CD14-positive monocyte (primary cell): ENCODE data around the gene OR9Q1. TPM values are rescaled to one million over a fixed set of nuclear protein-coding genes. Genes with fewer than 3 reads are reported as not detected.

Experiments used
- DNase-seq, 3 donors: peaks; one replicate each; pipeline ENCODE4 v3.0.0-alpha.2; 2011 to 2022
- H2AFZ ChIP-seq: 2 replicates; pipeline ENCODE4 v1.6.0; 2012; ENCODE audit warnings: mild to moderate bottlenecking, low read depth, low read length, inconsistent platforms; ENCODE audit not compliant: insufficient read depth, poor library complexity, severe bottlenecking
- H3K27ac ChIP-seq, 2 donors: 1 replicate in 1 of 2; 2 replicates in 1 of 2; pipeline ENCODE4 v1.5.1; 2012 to 2013; ENCODE audit warnings: low read length in 2 of 2, control low read depth in 1 of 2, inconsistent platforms in 1 of 2, low read depth in 1 of 2, mild to moderate bottlenecking in 1 of 2
- H3K27me3 ChIP-seq, 2 donors: one replicate each; pipeline versions ENCODE4 v1.6.0 to v1.6.1; 2011 to 2013; ENCODE audit warnings: low read length in 2 of 2; ENCODE audit not compliant: control insufficient read depth in 2 of 2, insufficient read depth in 2 of 2
- H3K36me3 ChIP-seq, 2 donors: replicated peaks in 1 of 2; 1 replicate in 1 of 2; 2 replicates in 1 of 2; pipeline versions ENCODE4 v1.5.1 to v1.6.1; 2012 to 2013; ENCODE audit warnings: low read length in 2 of 2, control low read depth in 1 of 2, inconsistent platforms in 1 of 2, mild to moderate bottlenecking in 1 of 2; ENCODE audit not compliant: insufficient read depth in 2 of 2, control insufficient read depth in 1 of 2
- H3K4me1 ChIP-seq, 2 donors: 1 replicate in 1 of 2; 2 replicates in 1 of 2; pipeline versions ENCODE4 v1.5.1 to v1.6.1; 2012 to 2013; ENCODE audit warnings: low read length in 2 of 2, control low read depth in 1 of 2, inconsistent platforms in 1 of 2, mild to moderate bottlenecking in 1 of 2, moderate library complexity in 1 of 2; ENCODE audit not compliant: insufficient read depth in 2 of 2, control insufficient read depth in 1 of 2
- H3K4me2 ChIP-seq: replicated peaks from 2 replicates; pipeline ENCODE3; 2012; ENCODE audit warnings: low read length, moderate library complexity, mild to moderate bottlenecking; ENCODE audit not compliant: poor library complexity, severe bottlenecking; ENCODE audit errors: extremely low read depth
- H3K4me3 ChIP-seq, 3 experiments: fragments of 200-600 bp in 1 of 3; sonication (generic) in 1 of 3; replicated peaks in 1 of 3; 1 replicate in 2 of 3; 2 replicates in 1 of 3; pipeline ENCODE4 v1.5.1; 2011 to 2013; ENCODE audit warnings: low read length in 3 of 3, mild to moderate bottlenecking in 3 of 3, control low read depth in 2 of 3, low read depth in 2 of 3, inconsistent platforms in 1 of 3, moderate library complexity in 1 of 3
- H3K79me2 ChIP-seq: 2 replicates; pipeline ENCODE4 v1.6.0; 2012; ENCODE audit warnings: mild to moderate bottlenecking, control low read depth, inconsistent platforms, low read length, moderate library complexity; ENCODE audit not compliant: insufficient read depth
- H3K9ac ChIP-seq: 2 replicates; pipeline ENCODE4 v1.6.0; 2017; ENCODE audit warnings: low read length, mild to moderate bottlenecking; ENCODE audit not compliant: insufficient read depth, poor library complexity, severe bottlenecking
- H3K9me3 ChIP-seq, 2 donors: replicated peaks in 1 of 2; 1 replicate in 1 of 2; 2 replicates in 1 of 2; pipeline versions ENCODE4 v1.5.1 to v1.6.1; 2012 to 2013; ENCODE audit warnings: low read length in 2 of 2, control low read depth in 1 of 2; ENCODE audit not compliant: control insufficient read depth in 1 of 2, insufficient read depth in 1 of 2
- H4K20me1 ChIP-seq: 2 replicates; pipeline ENCODE4 v1.6.0; 2012; ENCODE audit warnings: mild to moderate bottlenecking, low read length, control low read depth, moderate library complexity; ENCODE audit not compliant: insufficient read depth
- H3K27ac Mint-ChIP-seq, 7 donors: one replicate each; pipeline ENCODE4 v1.8.0; 2020; ENCODE audit warnings: mild to moderate bottlenecking in 7 of 7, mixed read lengths in 7 of 7, moderate library complexity in 6 of 7, inconsistent platforms in 2 of 7
- H3K27me3 Mint-ChIP-seq, 3 donors: one replicate each; pipeline ENCODE4 v1.8.0; 2021 to 2022; ENCODE audit warnings: low read depth in 3 of 3, mild to moderate bottlenecking in 3 of 3, mixed read lengths in 3 of 3, moderate library complexity in 3 of 3, inconsistent platforms in 1 of 3
- H3K36me3 Mint-ChIP-seq, 2 donors: one replicate each; pipeline ENCODE4 v1.8.0; 2020; ENCODE audit warnings: mixed read lengths in 2 of 2, inconsistent platforms in 1 of 2, mild to moderate bottlenecking in 1 of 2
- H3K4me1 Mint-ChIP-seq: one replicate; pipeline ENCODE4 v1.8.0; 2020; ENCODE audit warnings: mild to moderate bottlenecking, mixed read lengths
- H3K4me3 Mint-ChIP-seq, 2 donors: one replicate each; pipeline ENCODE4 v1.8.0; 2020; ENCODE audit warnings: mild to moderate bottlenecking in 2 of 2, mixed read lengths in 2 of 2, moderate library complexity in 1 of 2
- H3K9me3 Mint-ChIP-seq, 7 donors: one replicate each; pipeline ENCODE4 v1.8.0; 2020 to 2022; ENCODE audit warnings: mixed read lengths in 7 of 7, mild to moderate bottlenecking in 6 of 7, moderate library complexity in 6 of 7, inconsistent platforms in 2 of 7
- WGBS: methylation state at CpG from one replicate; pipeline ENCODE4 v1.1.5; 2013; ENCODE audit warnings: missing lambda C conversion rate; ENCODE audit not compliant: insufficient coverage; 5-methylcytosine and 5-hydroxymethylcytosine counted together
- intact Hi-C, 2 donors: fragments of 100-400 bp; cut with micrococcal nuclease; formaldehyde crosslinking; loops; one replicate each; pipeline versions ENCODE4 v1.15.0 to v1.15.1; 2023
- polyA plus RNA-seq, 3 donors: library from polyadenylated mRNA; depleted of rRNA in 1 of 3; unstranded in 2 of 3; stranded (reverse) in 1 of 3; fragments of 300-500 nt in 2 of 3; fragments of >200 nt in 1 of 3; fragmentation: Illumina TruSeq in 2 of 3; gene quantifications; 1 replicate in 2 of 3; 2 replicates in 1 of 3; pipeline ENCODE4 v1.2.3, GENCODE V29; 2012 to 2021
- TF ChIP-seq, protein P1 (sequence below): fragments of 200-600 bp; IDR thresholded peaks from one replicate; pipeline ENCODE4 v1.8.0; 2022; ENCODE audit warnings: antibody characterized with exemption, mild to moderate bottlenecking

The OR9Q1 gene
- polyA plus RNA-seq, 3 donors: not detected

DNA sequence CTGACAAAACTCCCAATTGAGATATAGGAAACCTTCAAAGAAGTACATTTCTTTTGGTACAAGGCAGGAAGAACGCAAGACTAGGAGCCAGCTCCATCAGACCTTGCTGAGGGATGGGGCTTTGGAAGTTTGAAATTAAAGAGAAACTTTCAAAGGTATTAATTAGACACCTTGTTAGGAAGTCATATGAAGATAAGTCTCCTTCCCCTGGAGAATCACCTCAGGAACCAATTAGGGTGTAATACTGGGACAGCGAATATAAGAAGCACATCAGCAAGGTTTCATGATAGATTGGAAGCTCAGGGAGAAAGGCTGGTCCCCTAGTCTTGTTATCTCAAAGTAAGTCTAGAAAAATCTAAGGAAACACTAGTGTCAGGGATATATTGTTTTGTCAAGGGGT lies 165.1 kb downstream of the OR9Q1 start, which contains the start of gene OR9Q2:
TSS of gene OR9Q2 (plus strand) at position 301 of the 400 bp plus-strand sequence. CDS start 1,421 bp downstream, outside the sequence.
- Mint-ChIP-seq H3K27ac (no peak within 1 kb of the TSS), H3K9me3 (peaks cover 0 to 2% (median 0%) of the 10 kb centered on the region in 7 donors), H3K4me3 (no peak within 1 kb of the TSS), H3K4me1 (no peaks in the 10 kb centered on the region), H3K36me3 (no peaks in the 10 kb centered on the region), H3K27me3 (peaks cover 1 to 5% (median 3%) of the 10 kb centered on the region in 3 donors)
- TF ChIP-seq, protein P1, sequence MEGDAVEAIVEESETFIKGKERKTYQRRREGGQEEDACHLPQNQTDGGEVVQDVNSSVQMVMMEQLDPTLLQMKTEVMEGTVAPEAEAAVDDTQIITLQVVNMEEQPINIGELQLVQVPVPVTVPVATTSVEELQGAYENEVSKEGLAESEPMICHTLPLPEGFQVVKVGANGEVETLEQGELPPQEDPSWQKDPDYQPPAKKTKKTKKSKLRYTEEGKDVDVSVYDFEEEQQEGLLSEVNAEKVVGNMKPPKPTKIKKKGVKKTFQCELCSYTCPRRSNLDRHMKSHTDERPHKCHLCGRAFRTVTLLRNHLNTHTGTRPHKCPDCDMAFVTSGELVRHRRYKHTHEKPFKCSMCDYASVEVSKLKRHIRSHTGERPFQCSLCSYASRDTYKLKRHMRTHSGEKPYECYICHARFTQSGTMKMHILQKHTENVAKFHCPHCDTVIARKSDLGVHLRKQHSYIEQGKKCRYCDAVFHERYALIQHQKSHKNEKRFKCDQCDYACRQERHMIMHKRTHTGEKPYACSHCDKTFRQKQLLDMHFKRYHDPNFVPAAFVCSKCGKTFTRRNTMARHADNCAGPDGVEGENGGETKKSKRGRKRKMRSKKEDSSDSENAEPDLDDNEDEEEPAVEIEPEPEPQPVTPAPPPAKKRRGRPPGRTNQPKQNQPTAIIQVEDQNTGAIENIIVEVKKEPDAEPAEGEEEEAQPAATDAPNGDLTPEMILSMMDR: no peak
- H3K4me1 ChIP-seq: no peaks in the 10 kb centered on the region
- H3K9me3 ChIP-seq: no peaks in the 10 kb centered on the region
- H3K4me3 ChIP-seq: no peak within 1 kb of the TSS
- no peak within 1 kb of the TSS for H3K9ac ChIP-seq
- no peak within 1 kb of the TSS for H2AFZ ChIP-seq
- intact Hi-C loops: no loop called here
- H3K27me3 ChIP-seq: no peaks in the 10 kb centered on the region
- H3K27ac ChIP-seq: no peak within 1 kb of the TSS
- DNase-seq: no peak
- H3K4me2 ChIP-seq: no peak within 1 kb of the TSS
- no peaks in the 10 kb centered on the region for H3K79me2 ChIP-seq
- H3K36me3 ChIP-seq: no peaks in the 10 kb centered on the region
- WGBS: no CpG with 5 or more reads among the region's 2 CpGs
- no peaks in the 10 kb centered on the region for H4K20me1 ChIP-seq

DNA sequence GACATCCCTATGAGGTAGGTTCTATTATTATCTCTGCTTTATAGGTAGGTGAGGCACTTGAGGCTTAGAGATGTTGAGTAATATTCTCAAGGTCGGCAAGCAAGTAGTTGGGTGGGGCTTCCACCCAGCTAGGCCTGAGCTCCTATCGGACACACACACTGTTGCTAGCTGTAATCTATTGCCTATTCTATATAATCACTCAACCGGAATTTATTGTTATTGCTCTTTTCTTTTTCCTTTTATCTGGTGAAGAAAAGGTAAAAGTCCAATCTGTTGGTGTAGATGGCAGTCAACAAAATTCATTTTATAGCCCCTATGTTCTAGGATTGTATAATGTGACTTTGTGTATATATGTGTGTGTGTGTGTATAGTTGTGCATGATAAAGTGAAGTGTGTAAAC lies 168.5 kb downstream of the OR9Q1 start:
- no peak overlapping the region for H3K4me3 ChIP-seq
- Mint-ChIP-seq H3K36me3 (no peaks in the 10 kb centered on the region), H3K4me1 (no peaks in the 10 kb centered on the region), H3K9me3 (peaks cover 0 to 5% (median 2%) of the 10 kb centered on the region in 7 donors), H3K27me3 (peaks cover 1 to 5% (median 2%) of the 10 kb centered on the region in 3 donors), H3K4me3 (no peak overlapping the region), H3K27ac (no peak overlapping the region)
- H3K79me2 ChIP-seq: no peaks in the 10 kb centered on the region
- no peak overlapping the region for H3K4me2 ChIP-seq
- H3K27me3 ChIP-seq: no peaks in the 10 kb centered on the region
- H3K9me3 ChIP-seq: no peaks in the 10 kb centered on the region
- no peak overlapping the region for H2AFZ ChIP-seq
- H3K27ac ChIP-seq: no peak overlapping the region
- TF ChIP-seq, protein P1: no peak
- no CpG with 5 or more reads among the region's 3 CpGs for WGBS
- H4K20me1 ChIP-seq: no peaks in the 10 kb centered on the region
- no peaks in the 10 kb centered on the region for H3K36me3 ChIP-seq
- no peak overlapping the region for H3K9ac ChIP-seq
- no peak for DNase-seq
- no peaks in the 10 kb centered on the region for H3K4me1 ChIP-seq
- intact Hi-C loops: no loop called here
